ENCODE results near the gene SKIC3.

The SKIC3 gene

GRCh38 chr5:95520206-95520605 is 34.6 kb downstream of the SKIC3 start:
- H3K4me3 ChIP-seq (ENCODE audit: control insufficient read depth, low read depth, low read length): no peak overlapping the region
- DNase-seq (ENCODE audit: low read depth): no peak
- TF ChIP-seq CTCF (conservative IDR thresholded peaks at IDR 0.05; ENCODE audit: control insufficient read depth, insufficient read depth, low read depth, low read length): no peak

GRCh38 chr5:95519681-95520080 is 35.1 kb downstream of the SKIC3 start:
- no peak for TF ChIP-seq CTCF (conservative IDR thresholded peaks at IDR 0.05; ENCODE audit: control insufficient read depth, insufficient read depth, low read depth, low read length)

DNA sequence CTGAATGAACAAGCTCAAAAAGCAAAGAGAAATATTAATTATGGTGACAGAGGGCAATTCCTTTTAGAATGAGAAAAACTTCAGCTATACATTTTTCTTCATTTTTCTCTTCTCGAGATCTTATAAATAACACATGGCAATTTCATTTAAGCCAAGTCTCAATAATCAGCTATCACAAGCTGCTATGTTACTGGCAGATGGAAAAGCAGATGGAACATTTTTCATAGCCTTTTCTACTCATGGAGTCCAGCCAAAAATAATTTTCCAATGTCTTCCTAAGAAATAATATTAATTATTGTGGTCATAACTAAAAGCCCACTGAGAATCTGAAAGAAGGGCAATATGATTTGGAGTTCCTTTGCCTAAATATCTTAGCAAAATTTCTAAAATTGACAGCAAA is 35.6 kb downstream of the SKIC3 start:
- no peak for TF ChIP-seq CTCF (conservative IDR thresholded peaks at IDR 0.05; ENCODE audit: control insufficient read depth, insufficient read depth, low read depth, low read length)
- no peak overlapping the region for H3K4me3 ChIP-seq (ENCODE audit: control insufficient read depth, low read depth, low read length)
- DNase-seq (ENCODE audit: low read depth): no peak

More at GRCh38 chr5:95519681-95520080, 35.1 kb downstream of the SKIC3 start:
- no peak overlapping the region for H3K4me3 ChIP-seq (ENCODE audit: control insufficient read depth, low read depth, low read length)
- no peak for DNase-seq (ENCODE audit: low read depth)

DNA sequence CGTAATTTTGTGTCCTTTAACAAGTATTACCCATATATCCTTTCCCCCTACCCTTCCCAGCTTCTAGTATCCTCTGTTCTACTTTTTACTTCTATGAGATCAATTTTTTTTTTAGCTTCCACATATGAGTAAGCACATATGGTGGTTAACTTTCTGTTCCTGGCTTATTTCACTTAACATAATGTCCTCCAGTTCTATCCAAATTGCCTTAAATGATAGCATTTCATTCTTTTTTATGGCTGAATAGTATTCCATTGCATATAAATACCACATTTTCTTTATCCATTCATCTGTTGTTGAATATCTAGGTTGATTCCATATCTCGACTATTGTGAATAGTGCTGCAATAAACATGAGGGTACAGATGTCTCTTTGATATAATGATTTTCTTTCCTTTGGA is 36.4 kb downstream of the SKIC3 start:
- DNase-seq (ENCODE audit: low read depth): no peak
- TF ChIP-seq CTCF (conservative IDR thresholded peaks at IDR 0.05; ENCODE audit: control insufficient read depth, insufficient read depth, low read depth, low read length): no peak
- no peak overlapping the region for H3K4me3 ChIP-seq (ENCODE audit: control insufficient read depth, low read depth, low read length)

DNA sequence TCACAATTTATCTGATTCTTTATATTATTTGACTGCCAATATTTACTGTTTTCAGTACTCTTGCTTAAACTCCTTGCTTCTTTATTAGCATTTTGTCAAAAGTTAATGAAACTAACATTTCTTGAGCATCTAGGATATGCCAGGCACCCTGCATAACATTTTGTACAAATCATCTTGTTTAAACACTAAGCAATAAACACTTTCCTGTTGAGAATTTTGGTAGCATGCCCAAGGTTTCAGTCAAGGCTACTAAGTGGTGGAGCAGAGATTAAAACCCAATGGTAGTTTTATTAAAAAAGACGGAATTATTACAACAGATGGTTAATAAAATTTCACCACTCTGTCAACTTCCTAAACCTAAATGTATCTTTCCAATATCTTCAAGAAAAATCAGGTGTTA is 43.2 kb downstream of the SKIC3 start:
- no peak for DNase-seq (ENCODE audit: low read depth)
- no peak overlapping the region for H3K4me3 ChIP-seq (ENCODE audit: control insufficient read depth, low read depth, low read length)
- no peak for TF ChIP-seq CTCF (conservative IDR thresholded peaks at IDR 0.05; ENCODE audit: control insufficient read depth, insufficient read depth, low read depth, low read length)

GRCh38 chr5:95508550-95508949 is 46.2 kb downstream of the SKIC3 start:
- no peak for TF ChIP-seq CTCF (conservative IDR thresholded peaks at IDR 0.05; ENCODE audit: control insufficient read depth, insufficient read depth, low read depth, low read length)

More at GRCh38 chr5:95508550-95508949, 46.2 kb downstream of the SKIC3 start:
- DNase-seq (ENCODE audit: low read depth): no peak
- no peak overlapping the region for H3K4me3 ChIP-seq (ENCODE audit: control insufficient read depth, low read depth, low read length)
